HCT116 (cell line): ENCODE results near the gene ABL2. TPM values are rescaled to one million over a fixed set of nuclear protein-coding genes. Genes with fewer than 3 reads are reported as not detected.

Experiments used
- ATAC-seq: fragments of 200-7000 bp; cut with Tn5 transposase; 2 replicates; pipeline ENCODE4 v1.9.1; 2020; ENCODE audit warnings: mild to moderate bottlenecking, moderate library complexity
- BruUV-seq: library from RNA; stranded (reverse); fragments of 400-500 nt; replicated peaks from 2 replicates; lab custom pipeline; 2021; lab: Mats Ljungman, UMichigan
- CTCF ChIA-PET: fragments of 300-600 bp; sonication (Branson Sonifier 250); formaldehyde crosslinking; loops from one replicate; lab custom pipeline; 2021; ENCODE audit warnings: antibody characterized with exemption; lab: Charles Lee
- POLR2A ChIA-PET: fragments of 300-600, 350-600 bp; sonication (Branson Sonifier 250); formaldehyde crosslinking; loops from one replicate; lab custom pipeline; 2021; ENCODE audit warnings: antibody characterized with exemption; lab: Charles Lee
- RAD21 ChIA-PET, 2 experiments: fragments of 300-600 bp; sonication (Branson Sonifier 250); formaldehyde crosslinking; loops; one replicate each; lab custom pipeline; 2023; ENCODE audit warnings: low total read pairs in 2 of 2; ENCODE audit not compliant: uncharacterized antibody in 2 of 2, unreplicated experiment in 2 of 2, low non-redundant PET in 1 of 2; lab: Charles Lee
- DNase-seq: peaks from one replicate; pipeline ENCODE4 v3.0.0-alpha.2; 2010; ENCODE audit warnings: low read depth, low spot score
- H2AFZ ChIP-seq: fragments of 200-600 bp; shearing (Covaris generic), sonication (generic); 2 replicates; pipeline ENCODE4 v1.6.1; 2017; ENCODE audit warnings: low read depth, mixed run types, mixed read lengths, antibody characterized with exemption, low read length; ENCODE audit not compliant: poor library complexity, severe bottlenecking
- H3K27ac ChIP-seq: 2 replicates; pipeline ENCODE4 v1.5.1; 2012; ENCODE audit warnings: low read depth, low read length
- H3K27me3 ChIP-seq: fragments of 200-600 bp; sonication (generic); 2 replicates; pipeline ENCODE4 v1.6.1; 2016; ENCODE audit warnings: mixed run types, low read length, mixed read lengths; ENCODE audit not compliant: insufficient read depth
- H3K36me3 ChIP-seq, 2 experiments: fragments of 200-500 bp in 1 of 2; fragments of 200-600 bp in 1 of 2; sonication (Bioruptor generic) in 1 of 2; sonication (generic) in 1 of 2; 2 replicates each; pipeline versions ENCODE4 v1.5.1 to v1.6.1; 2014 to 2016; ENCODE audit warnings: low read length in 2 of 2, inconsistent platforms in 1 of 2, mixed read lengths in 1 of 2, mixed run types in 1 of 2; ENCODE audit not compliant: insufficient read depth in 2 of 2, control insufficient read depth in 1 of 2
- H3K4me1 ChIP-seq, 2 experiments: fragments of 200-600 bp in 1 of 2; sonication (generic) in 1 of 2; 2 replicates each; pipeline versions ENCODE4 v1.5.1 to v1.6.1; 2012 to 2017; ENCODE audit warnings: low read length in 2 of 2, inconsistent platforms in 1 of 2, mild to moderate bottlenecking in 1 of 2, mixed read lengths in 1 of 2, mixed run types in 1 of 2, moderate library complexity in 1 of 2; ENCODE audit not compliant: insufficient read depth in 2 of 2, control insufficient read depth in 1 of 2
- H3K4me2 ChIP-seq: fragments of 200-600 bp; sonication (generic); 2 replicates; pipeline ENCODE4 v1.6.1; 2017; ENCODE audit warnings: mixed run types, low read length, mixed read lengths
- H3K4me3 ChIP-seq, 2 experiments: fragments of 200-600 bp in 1 of 2; sonication (generic) in 1 of 2; replicated peaks in 1 of 2; 2 replicates each; pipeline ENCODE4 v1.5.1; 2011 to 2016; ENCODE audit warnings: low read length in 2 of 2, control low read depth in 1 of 2, low read depth in 1 of 2, mild to moderate bottlenecking in 1 of 2, mixed read lengths in 1 of 2, mixed run types in 1 of 2
- H3K79me2 ChIP-seq: fragments of 200-600 bp; sonication (generic); 2 replicates; pipeline ENCODE4 v1.6.1; 2017; ENCODE audit warnings: mild to moderate bottlenecking, mixed run types, low read length, moderate library complexity, mixed read lengths; ENCODE audit not compliant: insufficient read depth
- H3K9ac ChIP-seq: fragments of 200-600 bp; sonication (generic); 2 replicates; pipeline ENCODE4 v1.6.1; 2016; ENCODE audit warnings: low read length, mixed read lengths
- H3K9me2 ChIP-seq: fragments of 200-600 bp; sonication (generic), shearing (Covaris generic); 2 replicates; pipeline ENCODE4 v1.6.1; 2017; ENCODE audit warnings: mixed run types, mild to moderate bottlenecking, moderate library complexity; ENCODE audit not compliant: insufficient read depth
- H3K9me3 ChIP-seq, 2 experiments: fragments of 200-500 bp in 1 of 2; fragments of 200-600 bp in 1 of 2; sonication (Bioruptor generic) in 1 of 2; sonication (generic) in 1 of 2; 2 replicates each; pipeline ENCODE4 v1.6.1; 2014 to 2017; ENCODE audit warnings: low read length in 2 of 2, mixed read lengths in 2 of 2, inconsistent platforms in 1 of 2, low read depth in 1 of 2, mild to moderate bottlenecking in 1 of 2, mixed run types in 1 of 2, moderate library complexity in 1 of 2; ENCODE audit not compliant: control insufficient read depth in 1 of 2, insufficient read depth in 1 of 2
- H4K20me1 ChIP-seq: fragments of 200-600 bp; sonication (generic), shearing (Covaris generic); 2 replicates; pipeline ENCODE4 v1.6.1; 2017; ENCODE audit warnings: mixed run types, mild to moderate bottlenecking, moderate library complexity; ENCODE audit not compliant: insufficient read depth
- ATF3 ChIP-seq: IDR thresholded peaks from 2 replicates; pipeline ENCODE4 v1.6.1; 2012
- CBX3 ChIP-seq: IDR thresholded peaks from 2 replicates; pipeline ENCODE4 v1.6.1; 2012; ENCODE audit warnings: low read depth
- CEBPB ChIP-seq: IDR thresholded peaks from 2 replicates; pipeline ENCODE4 v1.6.1; 2012; ENCODE audit warnings: low read depth
- EGR1 ChIP-seq: IDR thresholded peaks from 2 replicates; pipeline ENCODE4 v1.6.1; 2012; ENCODE audit warnings: low read depth
- ELF1 ChIP-seq: IDR thresholded peaks from 2 replicates; pipeline ENCODE4 v1.6.1; 2012; ENCODE audit warnings: low read depth, borderline replicate concordance
- EZH2phosphoT487 ChIP-seq: fragments of 200-600 bp; IDR thresholded peaks from 2 replicates; pipeline ENCODE4 v1.6.1; 2018; ENCODE audit warnings: antibody characterized with exemption, borderline replicate concordance
- FOSL1 ChIP-seq: IDR thresholded peaks from 2 replicates; pipeline ENCODE4 v1.6.1; 2012; ENCODE audit warnings: low read depth
- JUND ChIP-seq: IDR thresholded peaks from 2 replicates; pipeline ENCODE4 v1.6.1; 2012
- MAX ChIP-seq: IDR thresholded peaks from 2 replicates; pipeline ENCODE4 v1.6.1; 2012
- POLR2A ChIP-seq: IDR thresholded peaks from 2 replicates; pipeline ENCODE4 v1.7.0; 2011; ENCODE audit warnings: borderline replicate concordance; ENCODE audit not compliant: insufficient read depth, insufficient read length; ENCODE audit errors: extremely low read depth
- POLR2AphosphoS5 ChIP-seq: IDR thresholded peaks from 2 replicates; pipeline ENCODE4 v1.6.1; 2011; ENCODE audit warnings: mild to moderate bottlenecking, low read depth, low read length, moderate library complexity
- RAD21 ChIP-seq: IDR thresholded peaks from 2 replicates; pipeline ENCODE4 v1.6.1; 2012; ENCODE audit warnings: low read depth, mild to moderate bottlenecking
- REST ChIP-seq: IDR thresholded peaks from 2 replicates; pipeline ENCODE4 v1.6.1; 2012; ENCODE audit warnings: low read depth
- SIN3A ChIP-seq: IDR thresholded peaks from 2 replicates; pipeline ENCODE4 v1.6.1; 2012; ENCODE audit warnings: low read depth
- TCF7L2 ChIP-seq: IDR thresholded peaks from 2 replicates; pipeline ENCODE4 v1.7.0; 2011; ENCODE audit warnings: borderline replicate concordance, inconsistent platforms; ENCODE audit not compliant: insufficient read depth, insufficient read length; ENCODE audit errors: extremely low read depth
- ZNF274 ChIP-seq: fragments of 200-500 bp; sonication (Bioruptor generic); IDR thresholded peaks from 2 replicates; pipeline ENCODE4 v1.6.1; 2014; ENCODE audit warnings: mild to moderate bottlenecking, low read depth, low read length, inconsistent platforms
- intact Hi-C: fragments of 100-400 bp; cut with micrococcal nuclease; formaldehyde crosslinking; loops from 2 replicates; pipeline ENCODE4 v1.10.0; 2022
- total RNA-seq: library from RNA; stranded (reverse); gene quantifications from one replicate; pipeline ENCODE4 v1.2.1, GENCODE V29; 2021; ENCODE audit not compliant: unreplicated experiment

The ABL2 gene
- total RNA-seq, 1 experiment from 2014 or later, result 22.9 TPM

DNA sequence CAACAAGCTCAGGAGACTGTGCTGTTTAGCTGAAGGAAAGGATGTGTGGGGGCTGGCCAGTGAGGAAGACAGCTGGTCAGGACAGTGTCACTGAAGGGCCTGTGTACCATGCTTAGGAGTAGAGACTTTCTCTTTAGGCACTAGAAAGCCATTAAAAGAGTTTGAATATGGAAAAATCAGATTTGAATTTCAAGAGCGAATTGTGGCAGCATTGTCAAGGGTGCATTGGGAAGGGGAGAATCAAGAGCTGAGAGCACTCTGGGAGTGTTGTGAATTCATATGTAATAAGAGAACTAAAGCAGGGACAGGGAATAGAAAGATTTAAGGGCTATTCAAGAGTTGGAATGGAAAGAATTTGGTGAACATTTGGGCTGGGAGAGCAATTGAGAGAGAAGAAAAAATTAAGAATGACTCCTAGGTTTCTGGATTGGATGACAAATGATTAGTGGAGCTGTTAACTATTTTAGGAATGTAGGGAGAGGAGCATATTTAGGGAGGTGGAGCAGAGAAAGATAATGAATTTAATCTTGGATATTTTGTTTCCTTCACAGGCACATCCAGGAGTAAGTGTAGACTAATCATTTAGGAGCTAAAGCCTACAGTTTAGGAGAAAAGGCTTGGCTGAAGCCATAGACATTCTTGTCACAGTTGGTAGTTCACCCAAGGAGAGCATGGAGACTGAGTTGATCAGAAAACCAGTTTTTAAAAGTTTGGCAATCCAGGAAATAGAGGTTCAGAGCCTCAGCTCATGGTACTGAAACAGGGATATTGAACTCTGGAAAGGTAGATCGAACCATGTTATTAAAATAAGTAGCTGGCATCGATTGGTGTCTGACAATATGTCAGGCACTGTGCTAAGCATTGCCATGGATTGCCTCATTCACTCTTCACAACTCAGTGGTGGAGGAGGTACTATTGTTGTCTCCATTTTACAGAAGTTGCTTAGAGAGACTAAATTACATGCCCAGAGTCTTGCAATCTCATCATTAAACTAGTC, 170.7 kb downstream of the ABL2 start (continued):
- no peak for TF ChIP-seq POLR2AphosphoS5
- TF ChIP-seq CEBPB, result no peak
- no peak for TF ChIP-seq ELF1
- no peak for TF ChIP-seq MAX
- TF ChIP-seq EZH2phosphoT487, result no peak

DNA sequence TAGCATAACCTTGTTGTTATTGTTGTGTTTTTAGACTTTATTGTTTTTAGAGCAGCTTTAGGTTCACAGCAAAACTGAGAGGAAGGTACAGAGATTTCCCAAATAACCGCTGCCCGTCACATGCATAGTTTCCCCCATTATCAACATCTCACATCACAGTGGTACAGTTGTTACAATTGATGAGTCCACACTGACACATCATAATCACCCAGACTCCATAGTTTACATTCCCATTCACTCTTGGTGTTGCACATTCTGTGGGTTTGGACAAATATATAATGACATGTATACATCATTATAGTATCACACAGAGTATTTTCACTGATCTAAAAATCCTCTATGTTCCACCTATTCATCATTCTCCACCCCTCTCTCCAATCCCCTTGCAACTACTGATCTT, 173.5 kb downstream of the ABL2 start:
- no peak for ATAC-seq
- ChIA-PET CTCF (no interaction called here), RAD21 (no interaction called here), POLR2A (no interaction called here)
- Histone ChIP-seq H3K9me2 (no peaks in the 10 kb centered on the region), H3K79me2 (no peaks in the 10 kb centered on the region), H3K9me3 (no peaks in the 10 kb centered on the region; a peak in 1 of 4 replicates), H3K9ac (no peak overlapping the region), H2AFZ (no peak overlapping the region), H4K20me1 (no peaks in the 10 kb centered on the region), H3K4me3 (no peak overlapping the region), H3K36me3 (peaks cover 2 to 16% of the 10 kb centered on the region in 2 experiments; a peak in 2 of 4 replicates), H3K27me3 (no peaks in the 10 kb centered on the region), H3K27ac (no peak overlapping the region), H3K4me1 (peaks cover 0 to 8% of the 10 kb centered on the region in 2 experiments; a peak in 1 of 4 replicates), H3K4me2 (no peak overlapping the region)
- intact Hi-C loops, result no loop called here
- TF ChIP-seq REST (no peak), EZH2phosphoT487 (no peak), ATF3 (no peak), POLR2AphosphoS5 (no peak), FOSL1 (no peak), POLR2A (no peak), CBX3 (no peak), CEBPB (no peak), MAX (no peak), RAD21 (no peak), SIN3A (no peak), TCF7L2 (no peak), ZNF274 (no peak), JUND (no peak), EGR1 (no peak)
- no TSS peak for BruUV-seq
- DNase-seq, result no peak
